CD4-positive, alpha-beta T cell (primary cell): ENCODE measurements around the gene ARX. TPM values are rescaled to one million over a fixed set of nuclear protein-coding genes. Genes with fewer than 3 reads are reported as not detected.

ENCODE experiments used
- ATAC-seq: fragments of 200-7000 bp; cut with Tn5 transposase; one replicate; pipeline ENCODE4 v1.10.0; 2022; ENCODE audit warnings: mild to moderate bottlenecking; ENCODE audit not compliant: poor library complexity
- CTCF ChIA-PET: fragments of 350-600 bp; sonication (Branson Sonifier 250); formaldehyde crosslinking; loops from one replicate; lab custom pipeline; 2021; ENCODE audit warnings: antibody characterized with exemption, inconsistent platforms; lab: Charles Lee
- POLR2A ChIA-PET: fragments of 350-600 bp; sonication (Branson Sonifier 250); formaldehyde crosslinking; loops from one replicate; lab custom pipeline; 2021; ENCODE audit warnings: antibody characterized with exemption, inconsistent platforms; lab: Charles Lee
- DNase-seq, 14 experiments: peaks; one replicate each; pipeline ENCODE4 v3.0.0-alpha.2; 2013 to 2020; ENCODE audit warnings: mixed read lengths in 2 of 14
- H3K27ac ChIP-seq, 2 donors: one replicate each; pipeline versions ENCODE4 v1.5.1 to v1.7.0; 2013; ENCODE audit warnings: low read length in 2 of 2, low read depth in 1 of 2, mild to moderate bottlenecking in 1 of 2
- H3K27me3 ChIP-seq, 2 experiments: 1 replicate in 1 of 2; 2 replicates in 1 of 2; pipeline versions ENCODE4 v1.6.1 to v1.7.0; 2013; ENCODE audit warnings: low read length in 2 of 2, control low read depth in 1 of 2, mild to moderate bottlenecking in 1 of 2, moderate library complexity in 1 of 2; ENCODE audit not compliant: insufficient read depth in 2 of 2, control insufficient read depth in 1 of 2
- H3K36me3 ChIP-seq: one replicate; pipeline ENCODE4 v1.6.1; 2013; ENCODE audit warnings: low read length, control low read depth; ENCODE audit not compliant: insufficient read depth
- H3K4me1 ChIP-seq: one replicate; pipeline ENCODE4 v1.6.1; 2013; ENCODE audit warnings: low read length, control low read depth; ENCODE audit not compliant: insufficient read depth
- H3K4me3 ChIP-seq: one replicate; pipeline ENCODE4 v1.5.1; 2013; ENCODE audit warnings: mild to moderate bottlenecking, low read length, moderate library complexity
- H3K9me3 ChIP-seq, 2 experiments: 1 replicate in 1 of 2; 2 replicates in 1 of 2; pipeline versions ENCODE4 v1.6.1 to v1.7.0; 2013; ENCODE audit warnings: low read length in 2 of 2, mild to moderate bottlenecking in 2 of 2, control low read depth in 1 of 2, moderate library complexity in 1 of 2; ENCODE audit not compliant: control insufficient read depth in 1 of 2, insufficient read depth in 1 of 2
- H3K27ac Mint-ChIP-seq: one replicate; pipeline ENCODE4 v1.8.0; 2020; ENCODE audit warnings: mixed read lengths
- H3K27me3 Mint-ChIP-seq: one replicate; pipeline ENCODE4 v1.8.0; 2021; ENCODE audit warnings: mixed read lengths
- H3K36me3 Mint-ChIP-seq: one replicate; pipeline ENCODE4 v1.8.0; 2021; ENCODE audit warnings: low read depth, mixed read lengths
- H3K4me1 Mint-ChIP-seq: one replicate; pipeline ENCODE4 v1.8.0; 2021; ENCODE audit warnings: low read depth, mixed read lengths
- H3K4me3 Mint-ChIP-seq: one replicate; pipeline ENCODE4 v1.8.0; 2020; ENCODE audit warnings: mild to moderate bottlenecking, mixed read lengths
- H3K9me3 Mint-ChIP-seq: one replicate; pipeline ENCODE4 v1.8.0; 2020; ENCODE audit warnings: mixed read lengths
- CTCF ChIP-seq: fragments of 200-600 bp; IDR thresholded peaks from one replicate; pipeline ENCODE4 v1.8.0; 2022; ENCODE audit warnings: antibody characterized with exemption, mild to moderate bottlenecking
- intact Hi-C, 2 experiments: fragments of 100-400 bp; cut with DNase I in 1 of 2; cut with micrococcal nuclease in 1 of 2; formaldehyde crosslinking; loops; one replicate each; pipeline versions ENCODE4 v1.15.1 to v1.9.0; 2023 to 2025; cut with DNase I, micrococcal nuclease
- total RNA-seq, 174 experiments: library from RNA in 2 of 174; stranded (reverse) in 2 of 174; gene quantifications; one replicate each; pipeline ENCODE4 v1.2.3 and lab custom pipeline; 2021 to 2026

The ARX gene
- total RNA-seq, 2 experiments from 2014 or later: not detected

GRCh38 chrX:24988314-24988713, 27.5 kb downstream of the ARX start:
- CTCF ChIA-PET: no interaction called here

GRCh38 chrX:24987731-24988130, 28.0 kb downstream of the ARX start:
- no peak for DNase-seq
- H3K9me3 Mint-ChIP-seq: no peaks in the 10 kb centered on the region
- no peak overlapping the region for H3K27ac ChIP-seq
- no peaks in the 10 kb centered on the region for H3K36me3 ChIP-seq
- H3K27me3 ChIP-seq: no peaks in the 10 kb centered on the region
- no peak overlapping the region for H3K4me3 Mint-ChIP-seq
- H3K4me3 ChIP-seq: no peak overlapping the region
- no peak for ATAC-seq
- intact Hi-C loops: no loop called here
- no peak overlapping the region for H3K27ac Mint-ChIP-seq
- no peaks in the 10 kb centered on the region for H3K9me3 ChIP-seq
- ChIA-PET POLR2A (no interaction called here), CTCF (no interaction called here)
- H3K4me1 Mint-ChIP-seq: no peaks in the 10 kb centered on the region
- no peaks in the 10 kb centered on the region for H3K36me3 Mint-ChIP-seq
- H3K27me3 Mint-ChIP-seq: no peaks in the 10 kb centered on the region
- TF ChIP-seq CTCF: no peak
- no peaks in the 10 kb centered on the region for H3K4me1 ChIP-seq

More at GRCh38 chrX:24988314-24988713, 27.5 kb downstream of the ARX start:
- Mint-ChIP-seq H3K4me1 (no peaks in the 10 kb centered on the region), H3K36me3 (no peaks in the 10 kb centered on the region), H3K27ac (no peak overlapping the region), H3K4me3 (no peak overlapping the region), H3K9me3 (no peaks in the 10 kb centered on the region), H3K27me3 (no peaks in the 10 kb centered on the region)
- H3K27me3 ChIP-seq: no peaks in the 10 kb centered on the region
- POLR2A ChIA-PET: no interaction called here
- no peak overlapping the region for H3K27ac ChIP-seq
- TF ChIP-seq CTCF: no peak
- no peaks in the 10 kb centered on the region for H3K4me1 ChIP-seq
- H3K9me3 ChIP-seq: no peaks in the 10 kb centered on the region
- H3K36me3 ChIP-seq: no peaks in the 10 kb centered on the region
- intact Hi-C loops: no loop called here
- H3K4me3 ChIP-seq: no peak overlapping the region
- no peak for ATAC-seq
- DNase-seq: no peak

- H3K4me1 ChIP-seq: no peaks in the 10 kb centered on the region
- no peaks in the 10 kb centered on the region for H3K9me3 Mint-ChIP-seq
- DNase-seq (no peak), ATAC-seq (no peak)
- no peak overlapping the region for H3K27ac Mint-ChIP-seq
- no peaks in the 10 kb centered on the region for H3K27me3 ChIP-seq
- no peaks in the 10 kb centered on the region for H3K9me3 ChIP-seq
- no peak overlapping the region for H3K27ac ChIP-seq
- H3K4me3 ChIP-seq: no peak overlapping the region
- no peak overlapping the region for H3K4me3 Mint-ChIP-seq
- H3K36me3 Mint-ChIP-seq: no peaks in the 10 kb centered on the region
- no peaks in the 10 kb centered on the region for H3K4me1 Mint-ChIP-seq
- no peak for TF ChIP-seq CTCF
- no peaks in the 10 kb centered on the region for H3K36me3 ChIP-seq
- no peaks in the 10 kb centered on the region for H3K27me3 Mint-ChIP-seq
- intact Hi-C loops: no loop called here
- CTCF ChIA-PET: no interaction called here
- POLR2A ChIA-PET: no interaction called here
These were observed 30.6 kb downstream of the ARX start for GRCh38 chrX:24985120-24985519.
